Germinal center (tissue), 1 donor: ENCODE measurements around the gene FLRT2.

Source experiments
- DNase-seq: peaks from one replicate; pipeline ENCODE4 v3.0.0; 2012; ENCODE audit warnings: mixed read lengths, low spot score

The FLRT2 gene

DNA sequence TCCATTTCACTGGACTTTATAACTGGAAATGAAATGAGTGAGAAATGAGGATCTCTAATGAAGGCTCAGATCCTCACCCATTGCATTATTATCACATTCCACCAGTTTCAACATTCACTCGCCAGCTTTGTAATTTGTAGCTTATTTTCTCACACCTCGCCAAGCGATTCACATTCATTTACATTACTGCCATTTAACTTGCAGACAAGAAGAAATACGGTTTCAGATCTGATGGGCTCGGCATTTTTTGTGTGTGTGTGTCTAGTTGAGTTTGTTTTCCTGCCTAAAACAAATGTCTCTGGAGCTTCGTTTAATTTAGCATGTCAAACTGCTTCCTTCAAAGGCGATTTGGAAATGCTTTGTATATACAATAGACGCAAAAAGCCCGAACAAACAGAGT lies 132.2 kb downstream of the FLRT2 start:
- DNase-seq: no peak

- DNase-seq: no peak
These were observed 133.3 kb downstream of the FLRT2 start for GRCh38 chr14:85663256-85663655.

GRCh38 chr14:85663667-85664066 lies 133.7 kb downstream of the FLRT2 start:
- no peak for DNase-seq

DNA sequence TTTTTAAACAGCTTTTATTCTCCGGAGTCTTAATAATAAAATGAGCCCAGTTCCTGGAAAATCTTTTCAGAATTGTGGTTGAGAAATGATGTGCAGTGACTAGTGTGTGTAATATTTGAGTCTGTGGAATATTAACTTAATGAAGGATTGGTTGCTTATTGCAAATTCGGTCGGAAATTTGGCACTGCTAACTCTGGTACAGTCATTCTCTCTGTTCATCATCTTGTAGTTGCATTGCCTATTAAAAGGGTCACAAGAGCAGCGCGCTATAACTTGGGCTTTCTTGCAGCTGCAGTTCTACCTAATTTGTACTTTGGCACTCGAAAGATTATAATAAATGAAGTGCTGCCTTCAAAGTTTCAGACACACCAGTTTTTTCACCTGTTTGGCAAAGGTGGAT lies 146.0 kb downstream of the FLRT2 start:
- DNase-seq: no peak

GRCh38 chr14:85686908-85687307 lies 157.0 kb downstream of the FLRT2 start:
- DNase-seq: no peak

GRCh38 chr14:85687456-85687855 lies 157.5 kb downstream of the FLRT2 start:
- no peak for DNase-seq

- DNase-seq: no peak
These were observed 158.1 kb downstream of the FLRT2 start for GRCh38 chr14:85688006-85688405.

DNA sequence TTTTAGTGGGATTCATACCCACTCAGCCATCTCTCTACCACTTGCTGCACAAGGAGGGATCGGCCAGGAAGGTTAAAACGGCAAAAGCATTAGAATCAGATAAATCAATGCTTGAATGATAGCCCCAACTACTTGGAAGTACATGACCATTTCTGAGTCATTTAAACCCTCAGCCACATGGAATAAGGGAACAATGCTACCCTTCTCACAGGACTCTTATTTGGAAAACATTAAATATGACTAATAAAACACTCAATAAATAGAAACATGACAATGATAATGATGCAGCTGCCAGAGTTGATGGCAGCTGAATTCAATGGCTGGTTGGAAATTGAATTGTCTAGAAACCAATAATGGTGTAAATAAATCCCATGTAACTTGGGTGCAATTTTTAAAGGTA lies 165.4 kb downstream of the FLRT2 start:
- no peak for DNase-seq

GRCh38 chr14:85701116-85701515 lies 171.2 kb downstream of the FLRT2 start:
- no peak for DNase-seq

DNA sequence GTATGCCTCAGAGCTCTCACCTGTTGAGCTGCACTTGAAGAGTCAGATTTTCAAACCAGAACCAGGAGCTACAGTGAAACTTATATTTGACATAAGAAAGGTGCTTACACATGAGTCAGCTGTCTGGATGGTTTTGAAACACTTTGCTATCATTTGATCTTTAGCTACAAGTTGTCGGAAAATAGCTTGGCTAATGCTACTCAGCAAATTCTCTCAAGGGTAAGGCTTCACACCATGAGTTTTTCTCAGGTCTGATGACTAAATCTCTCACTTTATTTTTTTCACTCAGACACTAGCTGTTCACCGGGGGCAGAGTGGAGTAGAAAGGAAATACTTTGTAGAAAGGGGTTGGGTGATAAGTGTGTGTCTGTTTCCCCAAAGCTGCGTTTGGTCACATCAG lies 171.8 kb downstream of the FLRT2 start:
- no peak for DNase-seq

DNA sequence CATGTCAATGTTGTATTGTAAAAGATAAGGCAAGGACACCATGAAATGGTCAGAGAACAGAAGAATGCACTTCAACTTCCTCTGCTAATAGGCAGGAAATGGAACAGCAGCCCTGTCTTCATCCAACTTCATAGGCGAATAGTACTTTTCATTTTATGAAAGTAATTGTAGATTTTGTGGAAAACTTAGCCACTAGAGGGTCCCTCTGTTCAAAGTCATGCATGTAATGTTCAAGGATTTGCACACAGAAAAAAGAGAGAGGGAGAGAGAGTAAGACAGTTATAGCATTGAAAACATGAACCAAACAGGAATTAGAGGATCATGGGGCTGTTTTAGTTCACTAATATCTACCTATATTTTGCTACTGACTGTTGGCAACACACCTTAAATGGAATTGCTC lies 172.2 kb downstream of the FLRT2 start:
- no peak for DNase-seq

DNA sequence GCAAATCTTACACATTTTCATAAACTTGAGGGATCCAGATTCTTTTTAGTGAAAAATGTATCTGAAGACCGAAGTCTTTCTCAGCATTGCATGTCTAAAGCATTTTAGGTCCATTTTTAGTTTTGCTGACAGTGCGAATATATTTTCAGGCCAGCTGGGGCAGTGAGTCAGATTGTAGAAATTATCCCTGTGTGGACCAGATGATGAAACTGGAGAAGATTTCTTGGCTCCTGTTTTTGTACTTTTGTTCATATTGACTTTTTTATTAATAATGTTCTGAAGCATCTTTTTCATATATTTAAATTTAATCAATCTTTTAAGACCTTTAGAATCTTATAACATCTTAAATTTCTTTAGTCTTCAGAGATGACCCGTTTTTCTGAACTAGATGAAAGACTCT lies 173.1 kb downstream of the FLRT2 start:
- no peak for DNase-seq
